Esophagus muscularis mucosa (tissue), 4 donors: ENCODE data around the gene CHCHD2.

ENCODE experiments used
- CTCF ChIP-seq, 3 experiments: fragments of 200-600 bp in 2 of 3; fragments of 450-650 bp in 1 of 3; sonication (generic) in 2 of 3; IDR thresholded peaks; one replicate each; pipeline ENCODE4 v1.5.1; 2017 to 2019; ENCODE audit warnings: antibody characterized with exemption in 3 of 3, mild to moderate bottlenecking in 2 of 3, moderate library complexity in 1 of 3
- EP300 ChIP-seq: sonication (generic); formaldehyde crosslinking; IDR thresholded peaks from one replicate; pipeline ENCODE4 v1.6.1; 2017; ENCODE audit warnings: antibody characterized with exemption
- POLR2A ChIP-seq: fragments of 450-650 bp; IDR thresholded peaks from one replicate; pipeline ENCODE4 v1.6.1; 2017; ENCODE audit warnings: antibody characterized with exemption, moderate library complexity, mild to moderate bottlenecking, low read depth
- POLR2AphosphoS5 ChIP-seq, 2 donors: sonication (generic); formaldehyde crosslinking; IDR thresholded peaks; one replicate each; pipeline ENCODE4 v1.6.1; 2017; ENCODE audit warnings: antibody characterized with exemption in 2 of 2

GRCh38 chr7:56099653-56100052, 6.6 kb downstream of the CHCHD2 start:
- no peak for TF ChIP-seq CTCF (IDR thresholded peaks at IDR 0.05)
- TF ChIP-seq POLR2A = no peak
- no peak for TF ChIP-seq EP300
- no peak for TF ChIP-seq POLR2AphosphoS5 (IDR thresholded peaks at IDR 0.05)
